Adrenal gland (tissue), 5 donors: Measurements from ENCODE around the gene RHEBL1.

Experiments
- CTCF ChIP-seq, 6 experiments: fragments of 450-650 bp in 4 of 6; fragments of 200-600 bp in 2 of 6; sonication (generic) in 1 of 6; IDR thresholded peaks; 1 replicate in 5 of 6; 2 replicates in 1 of 6; pipeline versions ENCODE4 v1.5.1 to v1.8.0; 2016 to 2021; ENCODE audit warnings: antibody characterized with exemption in 6 of 6, mild to moderate bottlenecking in 2 of 6, moderate library complexity in 1 of 6
- POLR2A ChIP-seq, 2 donors: fragments of 450-650 bp; IDR thresholded peaks; one replicate each; pipeline ENCODE4 v1.6.1; 2017; ENCODE audit warnings: antibody characterized with exemption in 2 of 2, mild to moderate bottlenecking in 2 of 2, moderate library complexity in 1 of 2
- donor health status: DM: no; HTN: no; CAD: no.

DNA sequence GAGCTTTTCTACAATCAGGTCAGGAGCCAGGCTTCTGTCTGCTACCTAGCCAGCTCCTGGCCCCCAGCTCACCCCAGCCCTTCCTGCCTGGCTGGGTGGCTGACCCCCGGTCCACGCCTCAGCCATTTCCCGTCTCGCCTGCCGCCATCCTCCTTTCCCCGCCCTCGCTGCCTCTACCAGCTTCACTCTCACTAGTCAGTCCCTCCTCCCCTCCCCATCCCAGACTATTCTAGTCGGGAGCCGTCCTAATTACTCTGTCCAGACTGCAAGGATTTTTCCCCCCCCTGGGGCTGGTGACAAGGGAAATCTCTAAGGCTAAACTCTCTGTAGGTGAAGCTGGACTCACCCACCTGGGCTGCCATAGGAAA, 24.0 kb upstream of the RHEBL1 start:
- TF ChIP-seq POLR2A (IDR thresholded peaks at IDR 0.05) (no peak), CTCF (IDR thresholded peaks at IDR 0.05) (no peak)
